Measurements from ENCODE around the gene ANKRD40.

Gene ANKRD40

GRCh38 chr17:50677851-50678375, 29.8 kb downstream of the ANKRD40 start:
- no peak overlapping the region for H3K27ac Mint-ChIP-seq

DNA sequence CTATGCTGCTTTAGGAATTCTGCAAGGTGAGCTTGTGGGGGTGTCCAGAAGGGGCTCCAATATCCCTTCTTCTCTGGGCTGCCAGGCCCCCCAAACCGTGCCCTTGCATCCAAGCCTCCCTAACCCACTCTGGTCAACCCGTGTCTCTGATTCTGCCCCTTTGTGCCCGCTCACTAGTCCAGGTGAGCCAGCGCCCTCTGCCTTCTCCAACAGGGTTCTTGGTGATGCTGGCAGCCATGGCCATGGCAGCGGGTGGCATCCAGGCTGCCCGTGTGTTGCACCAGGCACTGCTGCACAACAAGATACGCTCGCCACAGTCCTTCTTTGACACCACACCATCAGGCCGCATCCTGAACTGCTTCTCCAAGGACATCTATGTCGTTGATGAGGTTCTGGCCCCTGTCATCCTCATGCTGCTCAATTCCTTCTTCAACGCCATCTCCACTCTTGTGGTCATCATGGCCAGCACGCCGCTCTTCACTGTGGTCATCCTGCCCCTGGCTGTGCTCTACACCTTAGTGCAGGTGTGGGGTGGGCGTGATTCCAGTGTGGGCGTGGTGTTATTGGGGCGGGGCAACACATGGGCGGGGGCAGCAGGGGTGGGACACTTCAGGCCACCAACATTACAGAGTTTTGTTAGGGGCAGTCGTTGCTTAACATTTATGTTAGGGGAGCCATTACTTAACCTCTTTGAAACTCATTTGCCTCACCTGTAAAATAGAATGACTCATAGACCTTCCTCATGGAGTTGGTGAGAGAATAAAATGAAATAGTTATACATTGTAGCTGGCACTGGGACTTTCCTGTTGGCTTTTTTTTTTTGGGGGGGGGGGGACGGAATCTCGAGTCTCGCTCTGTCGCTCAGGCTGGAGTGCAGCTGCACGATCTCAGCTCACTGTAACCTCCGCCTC, 31.4 kb downstream of the ANKRD40 start:
- DNase-seq: no peak
- no peak overlapping the region for H3K27ac Mint-ChIP-seq
- no peaks in the 10 kb centered on the region for H3K36me3 Mint-ChIP-seq
- peaks cover 25 to 40% of the 10 kb centered on the region in 2 donors for H3K27me3 Mint-ChIP-seq
- no peak for ATAC-seq (replicated peaks)
- no peak overlapping the region for H3K4me3 Mint-ChIP-seq
- H3K9me3 Mint-ChIP-seq: no peaks in the 10 kb centered on the region
- peaks cover 3% of the 10 kb centered on the region in 2 donors for H3K4me1 Mint-ChIP-seq

More at GRCh38 chr17:50677851-50678375, 29.8 kb downstream of the ANKRD40 start:
- Mint-ChIP-seq H3K4me1 (peaks cover 5% of the 10 kb centered on the region in 2 donors), H3K4me3 (no peak overlapping the region), H3K27me3 (peaks cover 41 to 54% of the 10 kb centered on the region in 2 donors), H3K9me3 (no peaks in the 10 kb centered on the region), H3K36me3 (no peaks in the 10 kb centered on the region)
- ATAC-seq (replicated peaks) (no peak), DNase-seq (no peak)

DNA sequence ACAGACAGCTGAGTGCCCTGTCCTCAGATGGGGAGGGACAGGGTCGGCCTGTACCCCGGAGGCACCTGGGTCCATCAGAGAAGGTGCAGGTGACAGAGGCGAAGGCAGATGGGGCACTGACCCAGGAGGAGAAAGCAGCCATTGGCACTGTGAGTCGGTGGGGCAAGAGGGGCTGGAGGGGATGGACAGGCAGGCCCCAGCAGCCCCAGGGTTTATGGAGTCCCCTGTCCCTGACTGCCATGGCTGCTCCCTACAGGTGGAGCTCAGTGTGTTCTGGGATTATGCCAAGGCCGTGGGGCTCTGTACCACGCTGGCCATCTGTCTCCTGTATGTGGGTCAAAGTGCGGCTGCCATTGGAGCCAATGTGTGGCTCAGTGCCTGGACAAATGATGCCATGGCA, 32.1 kb downstream of the ANKRD40 start:
- H3K9me3 Mint-ChIP-seq: no peaks in the 10 kb centered on the region
- ATAC-seq (replicated peaks) (no peak), DNase-seq (no peak)
- peaks cover 18 to 35% of the 10 kb centered on the region in 2 donors for H3K27me3 Mint-ChIP-seq
- no peak overlapping the region for H3K4me3 Mint-ChIP-seq
- H3K36me3 Mint-ChIP-seq: no peaks in the 10 kb centered on the region
- H3K4me1 Mint-ChIP-seq: no peaks in the 10 kb centered on the region
- H3K27ac Mint-ChIP-seq: no peak overlapping the region

- H3K4me3 Mint-ChIP-seq: no peak overlapping the region
- no peaks in the 10 kb centered on the region for H3K4me1 Mint-ChIP-seq
- H3K27ac Mint-ChIP-seq: no peak overlapping the region
- peaks cover 14 to 30% of the 10 kb centered on the region in 2 donors for H3K27me3 Mint-ChIP-seq
- ATAC-seq (replicated peaks) (no peak), DNase-seq (no peak)
- no peaks in the 10 kb centered on the region for H3K9me3 Mint-ChIP-seq
- H3K36me3 Mint-ChIP-seq: no peaks in the 10 kb centered on the region
Observed at GRCh38 chr17:50675190-50675589, 32.5 kb downstream of the ANKRD40 start.

GRCh38 chr17:50672831-50673551, 34.7 kb downstream of the ANKRD40 start:
- no peak overlapping the region for H3K27ac Mint-ChIP-seq
- no peak for DNase-seq
- no peaks in the 10 kb centered on the region for H3K36me3 Mint-ChIP-seq
- H3K9me3 Mint-ChIP-seq: no peaks in the 10 kb centered on the region
- H3K4me3 Mint-ChIP-seq: no peak overlapping the region
- peaks cover 6 to 13% of the 10 kb centered on the region in 2 donors for H3K27me3 Mint-ChIP-seq
- H3K4me1 Mint-ChIP-seq: no peaks in the 10 kb centered on the region
- no peak for ATAC-seq (replicated peaks)

DNA sequence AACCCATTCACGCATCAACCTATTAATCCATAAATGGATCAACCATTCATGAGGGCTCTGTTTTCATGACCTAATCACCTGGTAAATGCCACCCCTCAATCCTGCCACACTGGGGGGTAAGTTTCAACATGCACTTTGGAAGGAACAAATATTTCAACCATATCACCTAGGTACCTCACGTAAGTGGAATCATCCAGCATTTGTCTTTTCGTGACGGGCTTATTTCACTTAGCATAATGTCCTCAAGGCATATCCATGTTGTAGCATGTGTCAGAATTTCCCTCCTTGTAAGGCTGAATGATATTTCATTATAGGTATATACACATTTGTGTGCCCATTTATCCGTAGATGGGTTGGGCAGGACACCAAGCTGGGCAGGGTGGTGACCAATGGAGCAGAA, 35.6 kb downstream of the ANKRD40 start:
- H3K4me3 Mint-ChIP-seq: no peak overlapping the region
- ATAC-seq (replicated peaks) (no peak), DNase-seq (no peak)
- no peaks in the 10 kb centered on the region for H3K4me1 Mint-ChIP-seq
- peaks cover 4 to 6% of the 10 kb centered on the region in 2 donors for H3K27me3 Mint-ChIP-seq
- H3K27ac Mint-ChIP-seq: no peak overlapping the region
- no peaks in the 10 kb centered on the region for H3K9me3 Mint-ChIP-seq
- H3K36me3 Mint-ChIP-seq: no peaks in the 10 kb centered on the region

DNA sequence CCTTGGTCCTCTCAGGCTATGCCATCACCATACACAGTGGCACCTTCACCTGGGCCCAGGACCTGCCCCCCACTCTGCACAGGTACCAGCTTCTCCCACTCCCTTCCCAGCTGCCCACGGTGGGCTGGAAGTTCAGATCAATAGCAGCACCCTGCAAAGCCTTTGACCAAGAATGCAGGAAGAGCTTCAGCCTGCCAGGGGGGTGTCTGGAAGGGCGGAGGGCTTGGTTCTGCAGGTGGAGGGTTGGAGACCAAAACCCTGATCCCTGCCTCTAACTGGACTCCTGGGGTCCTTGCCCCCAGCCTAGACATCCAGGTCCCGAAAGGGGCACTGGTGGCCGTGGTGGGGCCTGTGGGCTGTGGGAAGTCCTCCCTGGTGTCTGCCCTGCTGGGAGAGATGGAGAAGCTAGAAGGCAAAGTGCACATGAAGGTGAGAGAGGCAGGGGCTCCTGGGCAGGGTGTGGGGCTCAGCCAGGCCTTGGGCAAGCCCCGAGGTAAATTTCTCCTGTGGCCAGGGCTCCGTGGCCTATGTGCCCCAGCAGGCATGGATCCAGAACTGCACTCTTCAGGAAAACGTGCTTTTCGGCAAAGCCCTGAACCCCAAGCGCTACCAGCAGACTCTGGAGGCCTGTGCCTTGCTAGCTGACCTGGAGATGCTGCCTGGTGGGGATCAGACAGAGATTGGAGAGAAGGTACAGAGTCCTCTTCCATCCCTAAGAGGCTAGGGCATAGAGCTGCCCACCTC, 38.7 kb downstream of the ANKRD40 start:
- ATAC-seq (replicated peaks) (no peak), DNase-seq (no peak)
- no peaks in the 10 kb centered on the region for H3K4me1 Mint-ChIP-seq
- H3K36me3 Mint-ChIP-seq: no peaks in the 10 kb centered on the region
- H3K27me3 Mint-ChIP-seq: peaks cover 0 to 4% of the 10 kb centered on the region in 2 donors
- H3K4me3 Mint-ChIP-seq: no peak overlapping the region
- H3K27ac Mint-ChIP-seq: no peak overlapping the region
- no peaks in the 10 kb centered on the region for H3K9me3 Mint-ChIP-seq

GRCh38 chr17:50668025-50668837, 39.5 kb downstream of the ANKRD40 start:
- peaks cover 3 to 6% of the 10 kb centered on the region in 2 donors for H3K27me3 Mint-ChIP-seq
- H3K4me1 Mint-ChIP-seq: no peaks in the 10 kb centered on the region
- no peaks in the 10 kb centered on the region for H3K36me3 Mint-ChIP-seq
- no peaks in the 10 kb centered on the region for H3K9me3 Mint-ChIP-seq
- no peak overlapping the region for H3K27ac Mint-ChIP-seq
- DNase-seq (no peak), ATAC-seq (replicated peaks) (no peak)
- H3K4me3 Mint-ChIP-seq: no peak overlapping the region

GRCh38 chr17:50667259-50668024, 40.3 kb downstream of the ANKRD40 start:
- Mint-ChIP-seq H3K27ac (no peak overlapping the region), H3K9me3 (no peaks in the 10 kb centered on the region)
- ATAC-seq (replicated peaks): no peak

GRCh38 chr17:50666316-50666715, 41.4 kb downstream of the ANKRD40 start:
- Mint-ChIP-seq H3K9me3 (no peaks in the 10 kb centered on the region), H3K27ac (no peak overlapping the region), H3K27me3 (peaks cover 13 to 21% of the 10 kb centered on the region in 2 donors), H3K4me1 (peaks cover 9% of the 10 kb centered on the region in 2 donors), H3K4me3 (no peak overlapping the region), H3K36me3 (no peaks in the 10 kb centered on the region)
- ATAC-seq (replicated peaks) (no peak), DNase-seq (no peak)

More at GRCh38 chr17:50667259-50668024, 40.3 kb downstream of the ANKRD40 start:
- peaks cover 6 to 12% of the 10 kb centered on the region in 2 donors for H3K27me3 Mint-ChIP-seq
- no peaks in the 10 kb centered on the region for H3K4me1 Mint-ChIP-seq
- no peak overlapping the region for H3K4me3 Mint-ChIP-seq
- no peaks in the 10 kb centered on the region for H3K36me3 Mint-ChIP-seq
- no peak for DNase-seq

DNA sequence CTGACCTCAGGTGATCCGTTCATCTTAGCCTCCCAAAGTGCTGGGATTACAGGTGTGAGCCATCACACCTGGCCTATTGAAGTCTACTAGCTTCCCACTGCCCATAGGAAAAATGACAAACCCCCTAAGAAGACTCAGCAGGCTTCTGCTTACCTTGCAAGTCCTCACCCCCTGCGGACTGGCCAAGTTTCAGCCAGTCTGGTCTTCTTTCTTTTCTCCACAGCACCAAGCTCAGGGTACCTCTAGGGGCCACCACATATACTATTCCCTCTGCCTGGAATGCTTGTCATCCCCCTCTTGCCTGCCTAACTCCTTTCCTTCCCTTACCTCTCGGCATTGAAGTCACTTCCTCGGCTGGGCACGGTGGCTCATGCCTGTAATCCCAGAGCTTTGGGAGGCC, 41.9 kb downstream of the ANKRD40 start:
- no peak overlapping the region for H3K27ac Mint-ChIP-seq
- DNase-seq: no peak
- H3K27me3 Mint-ChIP-seq: peaks cover 16 to 25% of the 10 kb centered on the region in 2 donors
- H3K9me3 Mint-ChIP-seq: no peaks in the 10 kb centered on the region
- no peak overlapping the region for H3K4me3 Mint-ChIP-seq
- no peaks in the 10 kb centered on the region for H3K36me3 Mint-ChIP-seq
- H3K4me1 Mint-ChIP-seq: peaks cover 13% of the 10 kb centered on the region in 2 donors
- no peak for ATAC-seq (replicated peaks)

DNA sequence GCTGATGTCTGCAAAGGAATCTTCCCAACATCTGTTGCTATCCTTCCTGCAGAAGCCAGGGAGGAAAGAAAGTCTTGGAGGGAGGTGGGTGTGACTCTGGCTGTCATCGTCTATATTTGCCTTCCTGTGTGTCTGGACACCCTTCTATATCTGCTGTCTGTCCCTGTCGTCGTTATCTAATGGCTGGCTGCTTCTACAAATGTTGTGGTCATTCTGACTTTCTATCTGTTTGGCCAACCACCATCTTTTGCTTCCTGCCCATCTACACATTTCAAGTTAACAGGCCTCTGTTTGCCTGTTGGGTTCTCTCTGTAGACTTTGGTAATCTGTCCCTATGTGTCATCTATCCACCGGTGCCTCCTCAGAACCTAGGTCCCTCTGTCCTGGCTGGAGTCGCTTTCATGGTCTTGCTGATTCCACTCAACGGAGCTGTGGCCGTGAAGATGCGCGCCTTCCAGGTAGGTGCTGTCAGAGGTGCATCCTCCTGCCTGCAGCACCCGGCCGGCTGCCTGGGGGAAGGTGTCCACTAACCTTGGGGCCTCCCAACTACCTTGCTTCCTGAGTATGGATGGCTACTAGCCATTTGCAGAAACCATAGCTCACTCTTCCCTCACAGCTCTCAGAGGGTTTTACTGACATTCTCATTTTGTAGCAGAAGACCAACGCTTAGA, 42.8 kb downstream of the ANKRD40 start:
- Mint-ChIP-seq H3K36me3 (no peaks in the 10 kb centered on the region), H3K27me3 (peaks cover 23 to 32% of the 10 kb centered on the region in 2 donors), H3K27ac (peak overlapping the region; percentile 77), H3K9me3 (no peaks in the 10 kb centered on the region), H3K4me3 (no peak overlapping the region), H3K4me1 (peaks cover 13 to 15% of the 10 kb centered on the region in 2 donors)
- no peak for DNase-seq
- ATAC-seq (replicated peaks): no peak
